GM23338 (cell line): Measurements from ENCODE around the gene RDH5. TPM values are rescaled to one million over a fixed set of nuclear protein-coding genes. Genes with fewer than 3 reads are reported as not detected.

Source experiments
- ATAC-seq: fragments of 200-7000 bp; cut with Tn5 transposase; 3 replicates; pipeline ENCODE4 v1.9.1; 2020
- DNase-seq: peaks from one replicate; pipeline ENCODE4 v3.0.0-alpha.2; 2015; ENCODE audit warnings: low spot score
- H2AFZ ChIP-seq: fragments of 200-600 bp; sonication (generic); 2 replicates; pipeline ENCODE4 v1.8.0; 2016; ENCODE audit warnings: antibody characterized with exemption, mild to moderate bottlenecking, moderate library complexity
- H3F3A ChIP-seq: fragments of 200-600 bp; sonication (generic); replicated peaks from 2 replicates; pipeline ENCODE4 v1.8.0; 2017; ENCODE audit warnings: antibody characterized with exemption, mixed run types, low read depth
- H3K27ac ChIP-seq: fragments of 200-600 bp; sonication (generic); 2 replicates; pipeline ENCODE4 v1.6.1; 2016; ENCODE audit warnings: low read depth
- H3K27me3 ChIP-seq: fragments of 200-600 bp; sonication (generic); 2 replicates; pipeline ENCODE4 v1.8.0; 2016; ENCODE audit warnings: mild to moderate bottlenecking, mixed run types, moderate library complexity; ENCODE audit not compliant: insufficient read depth
- H3K36me3 ChIP-seq: fragments of 200-600 bp; sonication (generic); 2 replicates; pipeline ENCODE4 v1.8.0; 2016; ENCODE audit warnings: mild to moderate bottlenecking; ENCODE audit not compliant: insufficient read depth
- H3K4me1 ChIP-seq: fragments of 200-600 bp; sonication (generic); 2 replicates; pipeline ENCODE4 v1.8.0; 2016; ENCODE audit warnings: mild to moderate bottlenecking, moderate library complexity; ENCODE audit not compliant: insufficient read depth
- H3K4me2 ChIP-seq: fragments of 200-600 bp; sonication (generic); 2 replicates; pipeline ENCODE4 v1.7.1; 2017; ENCODE audit warnings: mixed run types
- H3K4me3 ChIP-seq: fragments of 200-600 bp; sonication (generic); 2 replicates; pipeline ENCODE4 v1.6.1; 2016; ENCODE audit warnings: mixed run types
- H3K79me2 ChIP-seq: fragments of 200-600 bp; sonication (generic); replicated peaks from 2 replicates; pipeline ENCODE4 v1.8.0; 2017; ENCODE audit warnings: mild to moderate bottlenecking; ENCODE audit not compliant: insufficient read depth
- H3K9me2 ChIP-seq: fragments of 200-600 bp; sonication (generic); 2 replicates; pipeline ENCODE4 v1.8.0; 2017; ENCODE audit not compliant: insufficient read depth
- H4K20me1 ChIP-seq: fragments of 200-600 bp; sonication (generic); replicated peaks from 2 replicates; pipeline ENCODE4 v1.8.0; 2017; ENCODE audit warnings: mild to moderate bottlenecking; ENCODE audit not compliant: insufficient read depth
- H3K27ac Mint-ChIP-seq: 2 replicates; pipeline ENCODE4 v1.8.0; 2020; ENCODE audit warnings: inconsistent platforms, mild to moderate bottlenecking, moderate library complexity, mixed read lengths
- H3K27me3 Mint-ChIP-seq: 3 replicates; pipeline ENCODE4 v1.8.0; 2022; ENCODE audit warnings: low read depth, mild to moderate bottlenecking, moderate library complexity, mixed read lengths, inconsistent platforms; ENCODE audit not compliant: insufficient read depth, poor library complexity
- H3K36me3 Mint-ChIP-seq: 3 replicates; pipeline ENCODE4 v1.8.0; 2021; ENCODE audit warnings: low read depth, mild to moderate bottlenecking, inconsistent platforms, moderate library complexity, mixed read lengths
- H3K4me1 Mint-ChIP-seq: 3 replicates; pipeline ENCODE4 v1.8.0; 2020; ENCODE audit warnings: mild to moderate bottlenecking, inconsistent platforms, mixed read lengths
- H3K4me3 Mint-ChIP-seq: 3 replicates; pipeline ENCODE4 v1.8.0; 2021; ENCODE audit warnings: moderate library complexity, mild to moderate bottlenecking, inconsistent platforms, mixed read lengths
- H3K9me3 Mint-ChIP-seq: 3 replicates; pipeline ENCODE4 v1.8.0; 2020; ENCODE audit warnings: moderate library complexity, mild to moderate bottlenecking, inconsistent platforms, mixed read lengths
- CREB1 ChIP-seq: fragments of 250-450 bp; sonication (Bioruptor Pico); IDR thresholded peaks from 2 replicates; pipeline ENCODE4 v1.5.0; 2020; ENCODE audit warnings: low read depth, mild to moderate bottlenecking, moderate library complexity
- ETS1 ChIP-seq: IDR thresholded peaks from 2 replicates; pipeline ENCODE4 v1.6.1; 2016; ENCODE audit warnings: antibody characterized with exemption
- EZH2 ChIP-seq: fragments of 200-600 bp; sonication (generic); IDR thresholded peaks from one replicate; pipeline ENCODE4 v1.8.0; 2017; ENCODE audit warnings: antibody characterized with exemption, mild to moderate bottlenecking, low read depth; ENCODE audit not compliant: unreplicated experiment
- EZH2phosphoT487 ChIP-seq: fragments of 200-600 bp; sonication (generic); IDR thresholded peaks from one replicate; pipeline ENCODE4 v1.8.1; 2018; ENCODE audit warnings: antibody characterized with exemption; ENCODE audit not compliant: unreplicated experiment
- JUNB ChIP-seq: IDR thresholded peaks from one replicate; pipeline ENCODE4 v1.6.1; 2016; ENCODE audit warnings: antibody characterized with exemption; ENCODE audit not compliant: unreplicated experiment
- NANOG ChIP-seq: IDR thresholded peaks from 2 replicates; pipeline ENCODE4 v1.6.1; 2016; ENCODE audit warnings: antibody characterized with exemption, borderline replicate concordance
- POLR2AphosphoS5 ChIP-seq: IDR thresholded peaks from 2 replicates; pipeline ENCODE4 v1.6.1; 2016; ENCODE audit warnings: antibody characterized with exemption, low read depth
- REST ChIP-seq: IDR thresholded peaks from one replicate; pipeline ENCODE4 v1.6.1; 2018; ENCODE audit warnings: antibody characterized with exemption; ENCODE audit not compliant: unreplicated experiment
- STAT1 ChIP-seq: IDR thresholded peaks from one replicate; pipeline ENCODE4 v1.6.1; 2016; ENCODE audit warnings: antibody characterized with exemption; ENCODE audit not compliant: unreplicated experiment
- ZNF114 ChIP-seq: fragments of 250-450 bp; sonication (Bioruptor Pico); IDR thresholded peaks from 2 replicates; pipeline ENCODE4 v1.5.0; 2020; ENCODE audit warnings: mild to moderate bottlenecking, moderate library complexity
- ZNF331 ChIP-seq: fragments of 250-450 bp; sonication (Bioruptor Pico); IDR thresholded peaks from 2 replicates; pipeline ENCODE4 v1.5.0; 2020; ENCODE audit warnings: low read depth, mild to moderate bottlenecking, moderate library complexity
- ZNF462 ChIP-seq: fragments of 250-450 bp; sonication (Bioruptor Pico); IDR thresholded peaks from 2 replicates; pipeline ENCODE4 v1.5.0; 2020; ENCODE audit warnings: mild to moderate bottlenecking, moderate library complexity
- polyA plus RNA-seq: library from polyadenylated mRNA; unstranded; fragments of >200 nt; fragmentation: Nextera tagmentation; extraction: Ambion mirVana; gene quantifications from 2 replicates; pipeline ENCODE4 v1.2.1, GENCODE V29; 2016
- total RNA-seq: library from RNA; depleted of rRNA; stranded (reverse); fragments of >200 nt; shearing (Covaris generic); gene quantifications from 2 replicates; pipeline ENCODE4 v1.2.3, GENCODE V29; 2014
- TF ChIP-seq, protein P1 (sequence below), 2 experiments: fragments of 200-600 bp in 1 of 2; sonication (generic) in 1 of 2; conservative IDR thresholded peaks; 2 replicates each; pipeline versions ENCODE4 v1.5.1 to v1.6.1; 2016 to 2017; ENCODE audit warnings: antibody characterized with exemption in 2 of 2, low read depth in 2 of 2, mild to moderate bottlenecking in 2 of 2, moderate library complexity in 1 of 2

Gene RDH5
- total and polyA plus RNA-seq, 2 experiments from 2014 or later: 3.9 to 7.5 TPM

DNA sequence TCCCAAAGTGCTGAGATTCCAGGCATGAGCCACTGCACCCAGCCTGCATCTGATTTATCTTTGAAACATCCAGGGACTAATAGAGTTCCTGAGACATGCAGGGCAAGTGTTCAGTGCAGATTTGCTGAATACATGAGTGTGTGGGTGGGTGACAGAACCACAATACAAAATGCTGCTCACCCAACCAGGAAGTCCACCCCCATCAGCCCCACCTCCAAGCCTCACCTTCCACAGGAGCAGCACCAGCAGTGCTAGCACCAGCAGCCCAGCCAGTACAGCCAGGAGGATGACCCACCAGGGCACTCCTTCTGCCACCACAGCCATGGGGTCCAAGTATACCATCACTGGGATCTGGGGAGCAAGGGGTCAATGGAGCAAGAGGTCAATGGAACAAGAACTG lies 32.4 kb upstream of the RDH5 start:
- no peaks in the 10 kb centered on the region for H3K4me1 Mint-ChIP-seq

More for the DNA sequence above, 32.4 kb upstream of the RDH5 start:
- Histone ChIP-seq H2AFZ (no peak overlapping the region), H3K4me3 (no peak overlapping the region), H3F3A (no peaks in the 10 kb centered on the region), H4K20me1 (no peaks in the 10 kb centered on the region), H3K4me1 (no peaks in the 10 kb centered on the region), H3K9me2 (0 out of 2 replicates have a peak, but pooled peaks cover 1% of the 10 kb centered on the region), H3K4me2 (no peak overlapping the region), H3K36me3 (no peaks in the 10 kb centered on the region; the same call in 1 of the 2 replicates), H3K27ac (no peak overlapping the region), H3K27me3 (no peaks in the 10 kb centered on the region), H3K79me2 (no peaks in the 10 kb centered on the region)
- Mint-ChIP-seq H3K27ac (no peak overlapping the region), H3K27me3 (peaks cover 20% of the 10 kb centered on the region), H3K36me3 (peaks cover 26% of the 10 kb centered on the region), H3K9me3 (no peaks in the 10 kb centered on the region), H3K4me3 (no peak overlapping the region)
- no peak for DNase-seq
- TF ChIP-seq, protein P1, sequence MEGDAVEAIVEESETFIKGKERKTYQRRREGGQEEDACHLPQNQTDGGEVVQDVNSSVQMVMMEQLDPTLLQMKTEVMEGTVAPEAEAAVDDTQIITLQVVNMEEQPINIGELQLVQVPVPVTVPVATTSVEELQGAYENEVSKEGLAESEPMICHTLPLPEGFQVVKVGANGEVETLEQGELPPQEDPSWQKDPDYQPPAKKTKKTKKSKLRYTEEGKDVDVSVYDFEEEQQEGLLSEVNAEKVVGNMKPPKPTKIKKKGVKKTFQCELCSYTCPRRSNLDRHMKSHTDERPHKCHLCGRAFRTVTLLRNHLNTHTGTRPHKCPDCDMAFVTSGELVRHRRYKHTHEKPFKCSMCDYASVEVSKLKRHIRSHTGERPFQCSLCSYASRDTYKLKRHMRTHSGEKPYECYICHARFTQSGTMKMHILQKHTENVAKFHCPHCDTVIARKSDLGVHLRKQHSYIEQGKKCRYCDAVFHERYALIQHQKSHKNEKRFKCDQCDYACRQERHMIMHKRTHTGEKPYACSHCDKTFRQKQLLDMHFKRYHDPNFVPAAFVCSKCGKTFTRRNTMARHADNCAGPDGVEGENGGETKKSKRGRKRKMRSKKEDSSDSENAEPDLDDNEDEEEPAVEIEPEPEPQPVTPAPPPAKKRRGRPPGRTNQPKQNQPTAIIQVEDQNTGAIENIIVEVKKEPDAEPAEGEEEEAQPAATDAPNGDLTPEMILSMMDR (conservative IDR thresholded peaks at IDR 0.05; ENCODE audit: low read depth in 2 of 2): no peak
- no peak for TF ChIP-seq REST
- no peak for TF ChIP-seq JUNB
- TF ChIP-seq POLR2AphosphoS5: no peak
- TF ChIP-seq NANOG: no peak
- no peak for TF ChIP-seq ZNF462 (CRISPR knock-in tag)
- TF ChIP-seq EZH2phosphoT487: no peak
- TF ChIP-seq ZNF114 (CRISPR knock-in tag): no peak
- TF ChIP-seq ZNF331 (CRISPR knock-in tag): no peak
- no peak for TF ChIP-seq CREB1 (CRISPR knock-in tag)
- no peak for TF ChIP-seq EZH2
- TF ChIP-seq STAT1: no peak
- no peak for TF ChIP-seq ETS1
- ATAC-seq: no peak
